ENCODE measurements around the gene DGAT2L6.
"Not testable (repeated sequence)": the region's sequence is repeated elsewhere in the genome, so short reads cannot be mapped to it uniquely, and the experiment has no call there.

The DGAT2L6 gene

DNA sequence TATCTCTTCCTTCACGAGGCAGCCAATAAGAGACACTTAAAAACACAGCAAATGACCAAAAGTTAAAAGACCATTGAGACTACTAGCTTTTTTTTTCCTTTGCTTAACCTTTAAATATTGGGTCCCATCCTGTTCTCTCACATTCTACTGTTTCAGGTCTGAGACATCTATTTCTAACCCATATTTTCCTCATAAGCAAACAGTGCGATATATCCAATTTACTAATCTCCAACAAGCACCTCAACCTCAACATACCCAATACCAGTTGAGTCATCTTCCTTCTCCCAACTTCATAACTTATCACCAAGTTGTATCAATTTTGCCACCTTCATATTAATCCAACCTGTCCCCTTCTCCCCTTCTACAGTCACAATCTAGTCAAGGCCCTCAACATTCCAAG lies 64.2 kb downstream of the DGAT2L6 start:
- 84 to 93% methylated on average over 2 of the region's 2 CpGs for WGBS, 2 experiments
- H3K36me3 ChIP-seq (ENCODE audit: control insufficient read depth, insufficient read depth, low read length) = no peaks in the 10 kb centered on the region

DNA sequence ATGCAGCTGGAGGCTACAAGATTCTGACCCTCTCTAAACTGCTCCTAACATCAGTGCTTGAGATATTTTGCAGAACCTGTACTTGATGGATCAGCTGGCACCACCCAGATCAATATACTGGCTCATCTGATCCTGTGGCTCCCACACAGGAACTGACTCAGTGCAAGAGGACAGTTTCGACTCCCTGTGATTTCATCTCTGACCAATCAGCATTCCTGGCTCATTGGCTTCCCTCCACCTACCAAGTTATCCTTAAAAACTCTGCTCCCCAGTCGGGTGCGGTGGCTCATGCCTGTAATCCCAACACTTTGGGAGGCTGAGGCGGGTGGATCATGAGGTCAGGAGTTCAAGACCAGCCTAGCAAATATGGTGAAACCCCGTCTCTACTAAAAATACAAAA lies 66.3 kb downstream of the DGAT2L6 start:
- H3K27me3 ChIP-seq (ENCODE audit: control insufficient read depth, insufficient read depth, low read length, poor library complexity, severe bottlenecking); H3K9me3 ChIP-seq (ENCODE audit: control insufficient read depth, low read length); H3K36me3 ChIP-seq (ENCODE audit: control insufficient read depth, insufficient read depth, low read length); H3K4me1 ChIP-seq (ENCODE audit: control insufficient read depth, insufficient read depth, low read length); H3K27ac ChIP-seq (ENCODE audit: insufficient read depth, low read depth, low read length, poor library complexity, severe bottlenecking); H3K4me3 ChIP-seq (ENCODE audit: insufficient read depth, low read depth, low read length): not testable (repeated sequence)
- 79 to 90% methylated on average over 4 to 5 of the region's 5 CpGs for WGBS, 2 experiments

More for the DNA sequence above, 64.2 kb downstream of the DGAT2L6 start:
- Histone ChIP-seq H3K27ac (ENCODE audit: insufficient read depth, low read depth, low read length, poor library complexity, severe bottlenecking) (no peak overlapping the region), H3K9me3 (ENCODE audit: control insufficient read depth, low read length) (no peaks in the 10 kb centered on the region), H3K4me3 (ENCODE audit: insufficient read depth, low read depth, low read length) (no peak overlapping the region), H3K4me1 (ENCODE audit: control insufficient read depth, insufficient read depth, low read length) (no peaks in the 10 kb centered on the region), H3K27me3 (ENCODE audit: control insufficient read depth, insufficient read depth, low read length, poor library complexity, severe bottlenecking) (no peaks in the 10 kb centered on the region)

DNA sequence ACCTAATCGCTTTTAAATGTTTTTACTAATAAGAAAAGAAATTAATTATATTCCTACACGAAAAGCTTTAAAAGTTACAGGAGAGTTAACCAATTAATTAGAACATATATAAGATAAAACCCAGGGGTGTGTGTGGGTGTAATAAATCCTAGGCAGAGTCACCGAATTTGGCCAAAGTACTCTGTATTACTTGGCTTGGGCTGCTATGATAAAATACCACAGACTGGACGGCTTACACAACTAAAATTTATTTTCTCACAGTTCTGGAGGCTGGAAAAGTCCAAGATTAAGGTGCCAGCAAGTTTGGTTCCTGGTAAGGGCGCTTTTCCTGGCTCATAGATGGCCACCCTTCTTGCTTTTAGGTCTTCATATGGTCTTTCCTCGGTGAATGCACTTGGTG lies 67.6 kb downstream of the DGAT2L6 start:
- Histone ChIP-seq H3K27me3 (ENCODE audit: control insufficient read depth, insufficient read depth, low read length, poor library complexity, severe bottlenecking) (no peaks in the 10 kb centered on the region), H3K4me3 (ENCODE audit: insufficient read depth, low read depth, low read length) (no peak overlapping the region), H3K36me3 (ENCODE audit: control insufficient read depth, insufficient read depth, low read length) (no peaks in the 10 kb centered on the region), H3K27ac (ENCODE audit: insufficient read depth, low read depth, low read length, poor library complexity, severe bottlenecking) (no peak overlapping the region), H3K9me3 (ENCODE audit: control insufficient read depth, low read length) (no peaks in the 10 kb centered on the region), H3K4me1 (ENCODE audit: control insufficient read depth, insufficient read depth, low read length) (no peaks in the 10 kb centered on the region)
- 91 to 92% methylated on average over 2 to 4 of the region's 6 CpGs for WGBS, 2 experiments

DNA sequence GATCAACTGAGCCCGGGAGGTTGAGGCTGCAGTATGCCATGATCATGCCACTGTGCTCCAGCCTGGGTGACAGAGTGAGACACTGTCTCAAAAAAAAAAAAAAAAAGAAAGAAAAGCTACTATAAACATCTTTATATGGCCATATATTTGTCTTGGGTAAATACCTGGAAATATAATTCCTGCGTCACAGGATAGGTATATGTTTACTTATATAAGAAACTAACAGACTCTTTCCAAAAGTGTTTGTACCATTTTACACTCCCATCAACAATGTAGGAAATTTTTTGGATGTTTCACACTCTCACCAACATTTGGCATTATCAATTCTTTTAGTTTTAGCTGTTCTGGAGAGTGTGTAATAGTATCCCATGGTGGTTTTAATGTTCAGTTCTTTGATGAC lies 70.0 kb downstream of the DGAT2L6 start:
- H3K9me3 ChIP-seq (ENCODE audit: control insufficient read depth, low read length) = no peaks in the 10 kb centered on the region
- no peak overlapping the region for H3K4me3 ChIP-seq (ENCODE audit: insufficient read depth, low read depth, low read length)
- 75 to 100% methylated on average over 1 of the region's 2 CpGs for WGBS, 2 experiments
- H3K4me1 ChIP-seq (ENCODE audit: control insufficient read depth, insufficient read depth, low read length) = no peaks in the 10 kb centered on the region
- H3K27ac ChIP-seq (ENCODE audit: insufficient read depth, low read depth, low read length, poor library complexity, severe bottlenecking) = no peak overlapping the region
- H3K36me3 ChIP-seq (ENCODE audit: control insufficient read depth, insufficient read depth, low read length) = no peaks in the 10 kb centered on the region
- H3K27me3 ChIP-seq (ENCODE audit: control insufficient read depth, insufficient read depth, low read length, poor library complexity, severe bottlenecking) = no peaks in the 10 kb centered on the region

DNA sequence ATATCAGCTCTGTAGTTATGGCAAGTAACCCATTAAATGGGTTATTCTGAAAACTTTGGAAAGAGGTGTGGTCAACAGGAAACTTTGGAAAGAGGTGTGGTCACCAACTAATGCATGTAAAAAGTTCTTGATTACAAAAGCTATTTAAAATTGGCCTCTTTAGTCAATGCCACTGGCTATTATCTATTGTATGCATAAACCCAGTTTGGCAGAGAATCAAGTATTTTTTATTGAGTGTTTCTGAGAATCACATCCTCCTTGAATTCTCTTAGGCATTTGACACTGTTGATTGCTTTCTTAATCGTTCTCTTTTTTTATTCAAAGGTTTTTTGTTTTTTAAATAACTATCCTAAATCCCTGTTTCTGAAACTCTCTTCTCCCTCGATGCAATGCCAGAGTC lies 75.2 kb downstream of the DGAT2L6 start:
- Histone ChIP-seq H3K27ac (ENCODE audit: insufficient read depth, low read depth, low read length, poor library complexity, severe bottlenecking) (no peak overlapping the region), H3K4me1 (ENCODE audit: control insufficient read depth, insufficient read depth, low read length) (no peaks in the 10 kb centered on the region)
- WGBS, 2 experiments = 76 to 85% methylated on average over 2 of the region's 2 CpGs

DNA sequence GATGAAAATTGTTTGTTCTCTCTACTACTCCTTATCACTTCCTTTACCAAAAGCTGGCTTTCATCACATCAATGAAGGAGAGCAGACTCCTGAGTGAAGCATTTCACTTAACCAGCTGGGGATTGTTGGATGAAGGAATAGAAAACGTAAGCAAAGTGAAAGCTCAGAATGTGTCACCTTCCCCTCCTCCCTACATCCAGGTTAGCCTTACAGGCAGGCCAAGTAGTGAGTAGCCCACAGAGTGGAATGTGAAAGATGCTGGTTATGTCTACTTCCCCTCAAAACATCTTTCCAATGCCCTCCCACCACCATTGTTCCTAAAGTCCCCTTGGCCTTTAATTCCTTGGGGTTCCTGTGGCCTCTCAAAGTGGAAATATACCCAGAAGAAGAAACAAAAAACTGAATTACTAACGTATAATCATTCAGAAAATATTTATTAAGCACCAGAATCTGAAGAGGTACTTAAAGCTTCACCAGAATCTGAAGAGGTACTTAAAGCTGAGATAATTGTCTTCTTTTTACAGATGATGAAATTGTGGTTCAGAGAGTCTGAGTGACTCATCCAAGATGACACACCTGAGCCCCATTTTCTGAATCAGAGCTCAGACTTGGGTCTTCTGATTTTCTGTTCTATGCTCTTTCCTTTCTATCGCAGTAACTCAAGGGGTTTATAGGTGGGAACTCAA lies 76.2 kb downstream of the DGAT2L6 start:
- WGBS, 2 experiments = 90% methylated on average over 2 of the region's 3 CpGs; no CpG with 5 or more reads in 1 of the 2 experiments
- Histone ChIP-seq H3K36me3 (ENCODE audit: control insufficient read depth, insufficient read depth, low read length) (no peaks in the 10 kb centered on the region), H3K9me3 (ENCODE audit: control insufficient read depth, low read length) (no peaks in the 10 kb centered on the region), H3K4me3 (ENCODE audit: insufficient read depth, low read depth, low read length) (no peak overlapping the region), H3K4me1 (ENCODE audit: control insufficient read depth, insufficient read depth, low read length) (no peaks in the 10 kb centered on the region), H3K27me3 (ENCODE audit: control insufficient read depth, insufficient read depth, low read length, poor library complexity, severe bottlenecking) (no peaks in the 10 kb centered on the region), H3K27ac (ENCODE audit: insufficient read depth, low read depth, low read length, poor library complexity, severe bottlenecking) (no peak overlapping the region)

More for the DNA sequence above, 75.2 kb downstream of the DGAT2L6 start:
- H3K36me3 ChIP-seq (ENCODE audit: control insufficient read depth, insufficient read depth, low read length) = no peaks in the 10 kb centered on the region
- H3K27me3 ChIP-seq (ENCODE audit: control insufficient read depth, insufficient read depth, low read length, poor library complexity, severe bottlenecking) = no peaks in the 10 kb centered on the region
- no peaks in the 10 kb centered on the region for H3K9me3 ChIP-seq (ENCODE audit: control insufficient read depth, low read length)
- H3K4me3 ChIP-seq (ENCODE audit: insufficient read depth, low read depth, low read length) = no peak overlapping the region

DNA sequence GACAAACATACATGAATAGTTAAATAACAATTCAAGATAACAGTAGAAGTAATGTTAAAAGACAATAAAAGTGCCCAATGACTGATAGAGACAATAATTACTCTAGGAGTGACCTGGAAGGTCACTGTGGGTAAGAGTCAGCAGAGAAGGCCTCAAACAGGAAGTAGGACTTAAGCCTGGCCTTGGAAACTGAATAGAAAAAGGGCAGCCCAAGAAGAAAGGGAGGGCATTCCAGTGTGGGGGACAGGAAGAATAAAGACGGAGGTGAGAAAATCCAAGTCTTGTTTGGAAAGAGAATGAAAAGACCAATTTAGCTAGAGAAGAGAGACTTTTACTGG lies 76.7 kb downstream of the DGAT2L6 start:
- Histone ChIP-seq H3K9me3 (ENCODE audit: control insufficient read depth, low read length) (no peaks in the 10 kb centered on the region), H3K27me3 (ENCODE audit: control insufficient read depth, insufficient read depth, low read length, poor library complexity, severe bottlenecking) (no peaks in the 10 kb centered on the region), H3K4me3 (ENCODE audit: insufficient read depth, low read depth, low read length) (no peak overlapping the region), H3K36me3 (ENCODE audit: control insufficient read depth, insufficient read depth, low read length) (no peaks in the 10 kb centered on the region), H3K27ac (ENCODE audit: insufficient read depth, low read depth, low read length, poor library complexity, severe bottlenecking) (no peak overlapping the region), H3K4me1 (ENCODE audit: control insufficient read depth, insufficient read depth, low read length) (no peaks in the 10 kb centered on the region)
- 79 to 86% methylated on average over 1 of the region's 1 CpG for WGBS, 2 experiments

DNA sequence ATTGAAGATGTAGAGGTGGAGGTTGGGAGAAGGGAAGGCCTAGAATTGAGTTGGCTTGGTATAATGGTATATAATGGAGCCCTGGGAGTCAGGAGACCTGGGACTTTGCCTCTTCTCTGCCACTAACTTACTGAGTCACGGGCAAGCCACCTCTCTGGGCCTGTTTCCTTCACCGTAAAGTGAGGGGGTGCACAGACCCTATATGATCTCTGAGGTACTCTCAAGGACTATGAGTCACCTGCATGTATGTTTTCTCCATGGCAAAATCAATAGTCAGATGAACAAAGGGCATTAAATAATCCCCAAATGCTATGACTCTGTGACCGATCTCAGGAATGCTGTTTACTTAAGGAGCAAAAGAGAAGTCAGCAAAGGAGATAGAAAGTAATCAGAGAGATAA lies 77.6 kb downstream of the DGAT2L6 start:
- Histone ChIP-seq H3K27me3 (ENCODE audit: control insufficient read depth, insufficient read depth, low read length, poor library complexity, severe bottlenecking) (no peaks in the 10 kb centered on the region), H3K4me3 (ENCODE audit: insufficient read depth, low read depth, low read length) (no peak overlapping the region), H3K4me1 (ENCODE audit: control insufficient read depth, insufficient read depth, low read length) (no peaks in the 10 kb centered on the region), H3K9me3 (ENCODE audit: control insufficient read depth, low read length) (no peaks in the 10 kb centered on the region), H3K27ac (ENCODE audit: insufficient read depth, low read depth, low read length, poor library complexity, severe bottlenecking) (no peak overlapping the region), H3K36me3 (ENCODE audit: control insufficient read depth, insufficient read depth, low read length) (no peaks in the 10 kb centered on the region)
- 90 to 93% methylated on average over 2 to 3 of the region's 3 CpGs for WGBS, 2 experiments
